Heart right ventricle (tissue), 16 donors: ENCODE results near the gene TSPOAP1. TPM values are rescaled to one million over a fixed set of nuclear protein-coding genes. Genes with fewer than 3 reads are reported as not detected.

Experiments
- ATAC-seq, 8 donors: fragments of 200-7000 bp; cut with Tn5 transposase; one replicate each; pipeline ENCODE4 v1.9.1; 2020; ENCODE audit warnings: mild to moderate bottlenecking in 8 of 8, moderate library complexity in 8 of 8, moderate number of reproducible peaks in 1 of 8
- DNase-seq, 2 donors: peaks; one replicate each; pipeline ENCODE4 v3.0.0-alpha.2; 2020
- H3K27ac ChIP-seq, 10 donors: fragments of 200-600 bp; sonication (generic) in 2 of 10; one replicate each; pipeline versions ENCODE4 v1.5.0 to v1.8.0; 2020 to 2022; ENCODE audit warnings: mild to moderate bottlenecking in 3 of 10
- H3K27me3 ChIP-seq, 7 donors: fragments of 200-600 bp; one replicate each; pipeline ENCODE4 v1.8.0; 2021 to 2022; ENCODE audit warnings: mild to moderate bottlenecking in 2 of 7
- H3K36me3 ChIP-seq, 9 donors: fragments of 200-600 bp; sonication (generic) in 1 of 9; one replicate each; pipeline versions ENCODE4 v1.5.0 to v1.8.0; 2020 to 2022; ENCODE audit warnings: mild to moderate bottlenecking in 2 of 9
- H3K4me1 ChIP-seq, 9 donors: fragments of 200-600 bp; sonication (generic) in 1 of 9; one replicate each; pipeline versions ENCODE4 v1.5.0 to v1.8.0; 2020 to 2022; ENCODE audit warnings: mild to moderate bottlenecking in 4 of 9
- H3K4me3 ChIP-seq, 10 donors: fragments of 200-600 bp; sonication (generic) in 2 of 10; one replicate each; pipeline versions ENCODE4 v1.5.0 to v1.8.0; 2020 to 2022; ENCODE audit warnings: mild to moderate bottlenecking in 7 of 10, moderate library complexity in 2 of 10
- H3K9me3 ChIP-seq, 11 donors: fragments of 200-600 bp in 10 of 11; sonication (generic) in 2 of 11; one replicate each; pipeline versions ENCODE4 v1.5.0 to v1.8.0; 2013 to 2022; ENCODE audit warnings: mild to moderate bottlenecking in 2 of 11, control low read depth in 1 of 11, moderate library complexity in 1 of 11
- WGBS, 2 donors: extraction: QIAGEN DNeasy Blood & Tissue Kit; methylation state at CpG; one replicate each; pipeline ENCODE4 v1.1.7; 2013; ENCODE audit warnings: inconsistent platforms in 1 of 2; 5-methylcytosine and 5-hydroxymethylcytosine counted together
- intact Hi-C, 10 donors: fragments of 100-400 bp; cut with DNase I; formaldehyde crosslinking; loops; one replicate each; pipeline versions ENCODE4 v1.11.1 to v1.14.2; 2022
- polyA plus RNA-seq, 2 donors: library from polyadenylated mRNA; stranded (reverse); fragments of 200-250 nt; gene quantifications; one replicate each; pipeline ENCODE4 v1.2.3, GENCODE V29; 2013
- total RNA-seq, 10 donors: library from RNA; stranded (reverse); fragmentation: NEBNext Ultra II Directional in 3 of 10; extraction: Animal tissue kit (Norgen Biotek cat#: 25700) in 3 of 10; gene quantifications; one replicate each; pipeline versions ENCODE4 v1.2.1 to v1.2.4, GENCODE V29; 2021 to 2023
- TF ChIP-seq, protein P1 (sequence below), 9 donors: fragments of 200-600 bp; sonication (generic) in 2 of 9; IDR thresholded peaks; one replicate each; pipeline versions ENCODE4 v1.5.0 to v1.8.0; 2021 to 2022; ENCODE audit warnings: antibody characterized with exemption in 9 of 9, mild to moderate bottlenecking in 5 of 9, moderate library complexity in 1 of 9
- donor health status: Arrhythmogenic right ventricular cardiomyopathy.
- donor health status: ischemic (EF 13 %, LVEDD 7.1; RV severe dilation, severe dysfunction).
- donor health status: healthy with polysubstance abuse.
- donor health status: DM: no; HTN: yes; CAD: no.
- donor health status: DM: no; HTN: no; CAD: no.
- donor health status: ischemic (EF 25% LVEDD 6.9; RV normal size, moderate dysfunction).
- donor health status: ischemic (EF 25% LVEDD 5.7; RV mildly dilated, moderate dysfunction).
- donor health status: healthy.
- donor health status: DM: yes; HTN: yes; CAD: no.
- donor health status: Ischemic cardiomyopathy.
- donor health status: ischemic (EF 35%, LVEDD 5.7; RV mildly dilated, moderate dysfunction).
- donor health status: nonischemic (EF 11% LVEDD 7.7; RV severe dilation, severe dysfunction).
- donor health status: DM: yes; HTN: yes; CAD: no.
- donor health status: PGD.
- donor health status: ischemic (EF 29% LVEDD 5.4; RV normal size, mild dysfunction).
- donor health status: nonischemic (EF 23%, LVEDD 6.1; RV moderate dilation, normal function).

The TSPOAP1 gene
- total and polyA plus RNA-seq, 12 donors: 1.6 to 35.6 (median 12.4) TPM

DNA sequence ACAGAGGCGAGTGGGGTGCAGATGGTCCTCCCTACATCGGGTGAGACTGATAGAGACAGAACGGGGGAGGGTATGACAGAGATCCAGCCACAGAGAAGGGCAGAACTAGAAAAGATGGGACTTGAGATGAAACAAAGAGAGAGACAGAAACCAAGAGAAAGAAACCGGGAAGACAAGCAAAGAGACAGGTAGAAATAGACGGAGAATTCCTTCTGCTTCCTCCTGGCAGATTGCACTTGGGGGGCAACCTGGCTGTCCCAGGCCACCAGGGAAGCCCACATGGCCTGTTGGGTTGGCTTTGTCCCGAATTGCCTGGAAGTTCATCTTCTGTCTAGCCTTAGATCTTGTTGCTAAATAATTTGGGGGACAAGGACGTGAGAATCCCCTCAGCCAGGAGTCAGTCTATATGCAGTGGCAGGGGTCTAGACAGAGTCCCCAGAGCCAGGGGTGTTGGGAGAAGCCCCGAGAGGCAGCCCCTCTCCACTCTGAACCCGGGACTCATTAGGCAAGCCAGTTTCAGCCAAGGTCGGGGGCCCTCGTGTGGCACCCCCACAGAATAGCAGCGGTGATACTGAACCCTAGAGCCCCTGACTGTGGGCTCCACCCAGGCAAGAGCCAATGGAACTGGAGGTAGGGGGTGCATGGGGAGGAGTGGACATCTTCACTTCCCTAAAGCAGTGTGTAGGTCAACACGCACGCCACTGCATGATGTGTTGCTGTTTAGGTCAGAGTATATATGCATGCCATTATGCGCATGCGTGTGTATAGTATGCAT lies 627 bp upstream of the TSPOAP1 start:
- peak in 5 of 8 donors; percentile 23 to 42 (median 27) for ATAC-seq

DNA sequence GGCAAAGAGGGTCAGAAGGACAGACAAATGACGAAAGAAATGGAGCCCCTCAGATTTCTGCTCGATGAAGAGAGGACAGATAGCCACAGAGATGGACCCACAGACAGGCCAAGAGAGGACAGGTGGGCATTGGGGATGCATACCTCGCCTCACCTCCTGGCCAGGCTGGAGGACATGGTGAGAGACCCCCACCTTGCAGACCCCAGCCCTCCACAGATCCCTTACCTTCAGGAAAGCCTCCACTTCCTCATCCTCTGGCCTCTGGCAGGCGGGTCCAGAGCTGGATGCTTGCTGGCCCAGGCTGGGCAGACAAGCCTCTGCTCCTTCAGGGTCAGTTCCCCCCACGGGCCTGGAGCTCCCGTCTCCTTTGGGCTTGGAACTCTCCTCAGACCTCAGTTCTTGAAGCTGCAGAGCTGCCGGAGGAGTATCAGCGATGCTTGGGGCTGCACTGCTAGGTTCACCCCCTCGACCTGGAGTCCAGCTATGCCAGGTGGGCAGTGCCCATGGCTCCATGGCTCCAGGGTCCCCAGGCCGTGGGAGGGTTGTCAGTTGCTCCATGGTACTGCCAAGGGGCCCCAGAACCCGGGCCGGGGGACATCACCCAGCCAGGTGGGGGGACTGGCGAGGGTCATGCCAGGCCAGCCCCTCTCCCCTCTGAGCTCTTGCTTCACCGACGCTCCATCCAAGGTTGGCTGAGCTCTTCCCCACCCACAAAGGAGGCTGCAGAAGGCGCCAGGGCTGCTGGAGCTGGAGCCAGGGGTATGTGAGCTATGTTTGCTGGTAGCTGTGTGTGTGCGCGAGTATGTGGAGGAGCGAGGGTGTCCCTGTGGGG lies 1.0 kb downstream of the TSPOAP1 start:
- H3K9me3 ChIP-seq: no peaks in the 10 kb centered on the region
- ATAC-seq (no peak), DNase-seq (no peak)
- H3K4me1 ChIP-seq: peaks cover 0 to 18% (median 6%) of the 10 kb centered on the region in 9 donors
- H3K27me3 ChIP-seq: peaks cover 0 to 78% (median 44%) of the 10 kb centered on the region in 7 donors
- peaks cover 0 to 12% (median 0%) of the 10 kb centered on the region in 9 donors for H3K36me3 ChIP-seq
- H3K4me3 ChIP-seq: no peak overlapping the region
- intact Hi-C loops: no loop called here
- H3K27ac ChIP-seq: peak overlapping the region in 1 of 10 donors; percentile 82
- WGBS, 2 donors: 65% methylated on average over 19 of the region's 19 CpGs
- TF ChIP-seq, protein P1, sequence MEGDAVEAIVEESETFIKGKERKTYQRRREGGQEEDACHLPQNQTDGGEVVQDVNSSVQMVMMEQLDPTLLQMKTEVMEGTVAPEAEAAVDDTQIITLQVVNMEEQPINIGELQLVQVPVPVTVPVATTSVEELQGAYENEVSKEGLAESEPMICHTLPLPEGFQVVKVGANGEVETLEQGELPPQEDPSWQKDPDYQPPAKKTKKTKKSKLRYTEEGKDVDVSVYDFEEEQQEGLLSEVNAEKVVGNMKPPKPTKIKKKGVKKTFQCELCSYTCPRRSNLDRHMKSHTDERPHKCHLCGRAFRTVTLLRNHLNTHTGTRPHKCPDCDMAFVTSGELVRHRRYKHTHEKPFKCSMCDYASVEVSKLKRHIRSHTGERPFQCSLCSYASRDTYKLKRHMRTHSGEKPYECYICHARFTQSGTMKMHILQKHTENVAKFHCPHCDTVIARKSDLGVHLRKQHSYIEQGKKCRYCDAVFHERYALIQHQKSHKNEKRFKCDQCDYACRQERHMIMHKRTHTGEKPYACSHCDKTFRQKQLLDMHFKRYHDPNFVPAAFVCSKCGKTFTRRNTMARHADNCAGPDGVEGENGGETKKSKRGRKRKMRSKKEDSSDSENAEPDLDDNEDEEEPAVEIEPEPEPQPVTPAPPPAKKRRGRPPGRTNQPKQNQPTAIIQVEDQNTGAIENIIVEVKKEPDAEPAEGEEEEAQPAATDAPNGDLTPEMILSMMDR (IDR thresholded peaks at IDR 0.05): no peak

More for the DNA sequence above, 627 bp upstream of the TSPOAP1 start:
- peak overlapping the region in 2 of 10 donors; percentile 5 to 82 for H3K4me3 ChIP-seq
- peaks cover 0 to 12% (median 0%) of the 10 kb centered on the region in 9 donors for H3K36me3 ChIP-seq
- TF ChIP-seq, protein P1 (IDR thresholded peaks at IDR 0.05): peak in 4 of 9 donors; percentile 23 to 50 (median 34)
- no peak for DNase-seq
- peaks cover 0 to 78% (median 40%) of the 10 kb centered on the region in 7 donors for H3K27me3 ChIP-seq
- H3K4me1 ChIP-seq: peaks cover 0 to 27% (median 6%) of the 10 kb centered on the region in 9 donors
- H3K27ac ChIP-seq: peak overlapping the region in 1 of 10 donors; percentile 82
- 28 to 35% methylated on average over 16 of the region's 16 CpGs for WGBS, 2 donors
- intact Hi-C loops: no loop called here
- H3K9me3 ChIP-seq: no peaks in the 10 kb centered on the region

- intact Hi-C loops: no loop called here
- DNase-seq: no peak
- no peak overlapping the region for H3K27ac ChIP-seq
- WGBS, 2 donors: 77 to 80% methylated on average over 9 of the region's 9 CpGs
- no peak for ATAC-seq
- TF ChIP-seq, protein P1 (IDR thresholded peaks at IDR 0.05): no peak
- peaks cover 0 to 18% (median 6%) of the 10 kb centered on the region in 9 donors for H3K4me1 ChIP-seq
- H3K36me3 ChIP-seq: peaks cover 0 to 12% (median 0%) of the 10 kb centered on the region in 9 donors
- no peaks in the 10 kb centered on the region for H3K9me3 ChIP-seq
- no peak overlapping the region for H3K4me3 ChIP-seq
- H3K27me3 ChIP-seq: peaks cover 0 to 70% (median 44%) of the 10 kb centered on the region in 7 donors
Measured at GRCh38 chr17:58326609-58327362, 1.8 kb downstream of the TSPOAP1 start.
